HUES48 (cell line): Measurements from ENCODE around the gene ZFP36.
A peak's percentile ranks its signal among the peaks of the same experiment; 100 is the strongest.
"Not testable (repeated sequence)": the region's sequence is repeated elsewhere in the genome, so short reads cannot be mapped to it uniquely, and the experiment has no call there.

ENCODE experiments used
- H3K27ac ChIP-seq: one replicate; pipeline ENCODE4 v1.7.0; 2013; ENCODE audit warnings: low read depth, low read length, inconsistent platforms
- H3K27me3 ChIP-seq: 2 replicates; pipeline ENCODE4 v1.6.1; 2013; ENCODE audit warnings: mild to moderate bottlenecking, low read length; ENCODE audit not compliant: control insufficient read depth, insufficient read depth
- H3K36me3 ChIP-seq: 2 replicates; pipeline ENCODE4 v1.6.1; 2013; ENCODE audit warnings: low read length; ENCODE audit not compliant: control insufficient read depth, insufficient read depth
- H3K4me1 ChIP-seq: 2 replicates; pipeline ENCODE4 v1.6.1; 2013; ENCODE audit warnings: mild to moderate bottlenecking, low read length; ENCODE audit not compliant: control insufficient read depth, insufficient read depth
- H3K4me3 ChIP-seq: 2 replicates; pipeline ENCODE4 v1.5.1; 2013; ENCODE audit warnings: mild to moderate bottlenecking, low read depth, low read length
- H3K9ac ChIP-seq: 2 replicates; pipeline ENCODE4 v1.6.1; 2013; ENCODE audit warnings: mild to moderate bottlenecking, low read depth, low read length, moderate library complexity
- H3K9me3 ChIP-seq: 2 replicates; pipeline ENCODE4 v1.6.1; 2013; ENCODE audit warnings: low read length; ENCODE audit not compliant: control insufficient read depth, insufficient read depth

Gene ZFP36

GRCh38 chr19:39444598-39445195, 38.0 kb downstream of the ZFP36 start:
- H3K36me3 ChIP-seq, result peaks cover 23% of the 10 kb centered on the region
- H3K9ac ChIP-seq, result peak overlapping the region; percentile 90
- H3K27ac ChIP-seq, result peak overlapping the region; percentile 93
- no peaks in the 10 kb centered on the region for H3K27me3 ChIP-seq
- H3K4me1 ChIP-seq, result no peaks in the 10 kb centered on the region
- no peaks in the 10 kb centered on the region for H3K9me3 ChIP-seq
- peak overlapping the region; percentile 95 for H3K4me3 ChIP-seq

- H3K9ac ChIP-seq, result peak within 1 kb of the TSS; percentile 90
- peak within 1 kb of the TSS; percentile 95 for H3K4me3 ChIP-seq
- H3K36me3 ChIP-seq, result peaks cover 23% of the 10 kb centered on the region
- no peaks in the 10 kb centered on the region for H3K9me3 ChIP-seq
- H3K27ac ChIP-seq, result peak within 1 kb of the TSS; percentile 93
- H3K27me3 ChIP-seq, result no peaks in the 10 kb centered on the region
- H3K4me1 ChIP-seq, result no peaks in the 10 kb centered on the region
Measured at GRCh38 chr19:39445196-39446111, 38.8 kb downstream of the ZFP36 start, which contains the start of gene SUPT5H. Gene SUPT5H, plus strand, starts transcription at chr19:39445582. Its CDS starts 309 bp downstream, at chr19:39445891.

- Histone ChIP-seq H3K4me3 (peak overlapping the region; percentile 95), H3K36me3 (peaks cover 23% of the 10 kb centered on the region), H3K27me3 (no peaks in the 10 kb centered on the region), H3K9ac (peak overlapping the region; percentile 90; the same call in 1 of the 2 replicates), H3K9me3 (no peaks in the 10 kb centered on the region), H3K27ac (no peak overlapping the region), H3K4me1 (no peaks in the 10 kb centered on the region)
Measured at GRCh38 chr19:39446365-39447084, 39.9 kb downstream of the ZFP36 start.

GRCh38 chr19:39448271-39448670, 41.6 kb downstream of the ZFP36 start:
- H3K9ac ChIP-seq, result no peak overlapping the region
- no peak overlapping the region for H3K27ac ChIP-seq

DNA sequence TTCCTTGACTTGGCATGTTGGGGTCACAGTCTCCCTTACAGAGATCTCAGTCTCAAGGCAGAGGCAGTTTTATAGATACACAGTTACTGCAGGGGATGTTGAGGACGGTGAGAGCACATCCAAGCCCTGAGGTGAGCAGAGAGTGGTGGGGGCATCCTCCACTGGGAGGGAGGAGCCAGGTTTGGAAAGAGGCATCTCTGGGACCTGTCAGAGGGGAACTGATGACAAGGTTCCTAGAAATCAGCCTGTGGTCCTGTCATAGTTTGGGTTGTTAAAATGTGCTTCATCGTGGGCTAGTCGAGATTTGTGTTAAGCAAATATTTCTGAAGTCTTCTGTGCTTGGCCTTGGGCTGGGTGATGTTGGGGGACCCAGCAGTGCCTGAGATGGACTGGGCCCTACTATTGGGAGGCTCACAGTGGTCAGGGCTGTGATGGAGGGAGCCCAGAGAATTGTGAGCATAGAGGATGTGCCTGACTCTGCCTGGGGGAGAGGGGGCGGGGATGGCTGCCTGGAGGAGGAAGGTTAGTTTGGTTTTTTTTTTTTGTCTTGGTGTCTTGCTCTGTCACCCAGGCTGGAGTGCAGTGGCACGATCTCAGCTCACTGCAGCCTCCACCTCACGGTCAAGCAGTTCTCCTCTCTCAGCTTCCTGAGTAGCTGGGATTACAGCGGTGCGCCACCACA, 42.6 kb downstream of the ZFP36 start:
- Histone ChIP-seq H3K9ac (no peak overlapping the region), H3K4me1 (no peaks in the 10 kb centered on the region), H3K27ac (no peak overlapping the region), H3K4me3 (no peak overlapping the region), H3K36me3 (peaks cover 47% of the 10 kb centered on the region), H3K27me3 (no peaks in the 10 kb centered on the region), H3K9me3 (no peaks in the 10 kb centered on the region)

More at GRCh38 chr19:39448271-39448670, 41.6 kb downstream of the ZFP36 start:
- Histone ChIP-seq H3K36me3 (peaks cover 37% of the 10 kb centered on the region), H3K9me3 (no peaks in the 10 kb centered on the region), H3K4me1 (no peaks in the 10 kb centered on the region), H3K4me3 (no peak overlapping the region), H3K27me3 (no peaks in the 10 kb centered on the region)

DNA sequence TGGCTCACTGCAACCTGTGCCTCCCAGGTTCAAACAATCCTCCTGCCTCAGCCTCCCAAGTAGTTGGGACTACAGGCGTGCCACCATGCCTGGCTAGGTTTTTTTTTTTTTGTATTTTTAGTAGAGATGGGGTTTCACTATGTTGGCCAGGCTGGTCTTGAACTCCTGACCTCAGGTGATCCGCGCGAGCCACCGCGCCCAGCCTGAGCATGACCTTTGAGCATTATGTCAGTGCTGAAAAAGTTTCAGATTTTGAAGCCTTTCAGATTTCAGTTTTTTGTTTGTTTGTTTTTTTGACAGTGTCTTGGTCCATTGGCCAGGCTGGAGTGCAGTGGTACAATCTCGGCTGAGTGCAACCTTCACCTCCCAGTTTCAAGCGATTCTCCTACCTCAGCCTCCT, 44.6 kb downstream of the ZFP36 start:
- not testable (repeated sequence) for H3K9me3 ChIP-seq, H3K27me3 ChIP-seq, H3K27ac ChIP-seq, H3K9ac ChIP-seq, H3K4me1 ChIP-seq, H3K4me3 ChIP-seq
- H3K36me3 ChIP-seq, result peaks cover 52% of the 10 kb centered on the region
